ENCODE data around the gene CRHR2.

Gene CRHR2

DNA sequence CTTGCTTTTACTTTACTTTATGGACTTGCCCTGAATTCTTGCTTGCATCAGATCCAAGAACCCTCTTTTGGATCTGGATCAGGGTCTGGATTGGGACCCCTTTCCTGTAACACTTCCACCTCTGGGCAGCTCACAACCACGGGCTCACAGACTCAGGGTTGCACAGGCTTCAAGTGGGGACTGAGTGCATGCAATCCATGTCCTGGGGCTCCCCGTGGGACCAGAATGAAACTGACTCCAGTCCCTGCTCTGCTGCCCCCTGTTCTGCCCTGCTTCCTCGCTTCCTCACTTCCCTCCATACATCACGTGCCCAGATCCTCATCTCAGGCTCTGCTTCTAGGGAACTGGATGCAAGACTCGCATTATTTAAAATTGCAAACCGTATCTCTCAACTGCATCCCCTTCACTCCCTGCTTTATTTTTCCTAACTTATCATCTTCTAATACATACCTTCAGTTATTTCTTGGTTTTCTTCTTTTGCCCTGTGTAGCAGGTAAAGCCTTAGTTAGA, 46.4 kb upstream of the CRHR2 start:
- no peak for DNase-seq (ENCODE audit: extremely low read depth, insufficient read length)
- Histone ChIP-seq H3K4me3 (replicated peaks; ENCODE audit: low read depth, low read length) (no peak overlapping the region), H3K36me3 (ENCODE audit: control insufficient read depth, insufficient read depth, low read length) (no peaks in the 10 kb centered on the region), H3K27me3 (replicated peaks; ENCODE audit: control insufficient read depth, insufficient read depth, low read length) (no peaks in the 10 kb centered on the region; the same call in 1 of the 2 replicates)
- TF ChIP-seq, protein P1, sequence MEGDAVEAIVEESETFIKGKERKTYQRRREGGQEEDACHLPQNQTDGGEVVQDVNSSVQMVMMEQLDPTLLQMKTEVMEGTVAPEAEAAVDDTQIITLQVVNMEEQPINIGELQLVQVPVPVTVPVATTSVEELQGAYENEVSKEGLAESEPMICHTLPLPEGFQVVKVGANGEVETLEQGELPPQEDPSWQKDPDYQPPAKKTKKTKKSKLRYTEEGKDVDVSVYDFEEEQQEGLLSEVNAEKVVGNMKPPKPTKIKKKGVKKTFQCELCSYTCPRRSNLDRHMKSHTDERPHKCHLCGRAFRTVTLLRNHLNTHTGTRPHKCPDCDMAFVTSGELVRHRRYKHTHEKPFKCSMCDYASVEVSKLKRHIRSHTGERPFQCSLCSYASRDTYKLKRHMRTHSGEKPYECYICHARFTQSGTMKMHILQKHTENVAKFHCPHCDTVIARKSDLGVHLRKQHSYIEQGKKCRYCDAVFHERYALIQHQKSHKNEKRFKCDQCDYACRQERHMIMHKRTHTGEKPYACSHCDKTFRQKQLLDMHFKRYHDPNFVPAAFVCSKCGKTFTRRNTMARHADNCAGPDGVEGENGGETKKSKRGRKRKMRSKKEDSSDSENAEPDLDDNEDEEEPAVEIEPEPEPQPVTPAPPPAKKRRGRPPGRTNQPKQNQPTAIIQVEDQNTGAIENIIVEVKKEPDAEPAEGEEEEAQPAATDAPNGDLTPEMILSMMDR (IDR thresholded peaks at IDR 0.05; ENCODE audit: insufficient read depth, low read length, poor library complexity, severe bottlenecking) = no peak

DNA sequence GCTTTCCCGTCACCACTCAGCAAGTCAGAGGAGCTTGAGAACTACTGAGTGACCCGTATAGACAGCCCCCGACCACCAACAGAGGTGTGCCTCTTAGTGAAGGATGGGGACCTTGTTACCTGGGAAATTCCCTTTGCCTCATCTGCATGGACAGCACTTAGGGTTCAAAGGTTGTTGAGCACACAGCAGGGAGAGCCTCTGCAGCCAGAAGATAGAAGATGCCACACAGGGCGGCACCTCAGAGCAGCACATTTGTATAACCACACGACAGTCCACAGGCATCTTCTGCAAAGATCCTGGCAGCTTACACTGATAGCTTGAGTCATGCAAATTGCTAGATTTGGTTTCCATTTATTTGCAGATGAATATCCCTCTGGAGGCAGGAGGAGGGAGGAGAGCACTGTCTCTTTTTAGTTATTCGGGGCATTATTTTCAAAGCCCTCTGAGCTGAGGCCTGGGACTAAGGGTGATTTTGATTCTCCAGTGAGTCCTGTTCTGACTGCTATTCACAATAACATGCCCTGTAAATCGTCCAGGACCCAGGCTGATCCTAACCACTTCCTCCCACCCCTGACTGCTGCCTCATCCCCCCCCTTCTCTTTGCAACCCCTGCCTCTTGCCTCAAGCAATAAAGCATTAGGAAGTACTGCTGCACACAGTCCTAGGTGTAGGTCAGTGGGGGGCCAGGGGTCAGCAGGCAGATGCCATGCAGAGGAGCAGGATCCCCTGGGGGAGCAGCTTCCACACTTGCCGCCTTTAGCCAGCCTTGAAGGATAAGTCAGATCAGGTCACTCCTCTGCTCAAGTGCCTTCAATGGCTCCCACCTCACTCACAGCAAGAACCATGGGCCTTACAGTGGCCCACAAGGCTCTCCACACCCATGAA, 45.0 kb upstream of the CRHR2 start:
- Histone ChIP-seq H3K4me3 (replicated peaks; ENCODE audit: low read depth, low read length) (no peak overlapping the region), H3K36me3 (ENCODE audit: control insufficient read depth, insufficient read depth, low read length) (no peaks in the 10 kb centered on the region), H3K27me3 (replicated peaks; ENCODE audit: control insufficient read depth, insufficient read depth, low read length) (no peaks in the 10 kb centered on the region; the same call in 1 of the 2 replicates)
- DNase-seq (ENCODE audit: extremely low read depth, insufficient read length) = no peak
- TF ChIP-seq, protein P1 (IDR thresholded peaks at IDR 0.05; ENCODE audit: insufficient read depth, low read length, poor library complexity, severe bottlenecking) = no peak

DNA sequence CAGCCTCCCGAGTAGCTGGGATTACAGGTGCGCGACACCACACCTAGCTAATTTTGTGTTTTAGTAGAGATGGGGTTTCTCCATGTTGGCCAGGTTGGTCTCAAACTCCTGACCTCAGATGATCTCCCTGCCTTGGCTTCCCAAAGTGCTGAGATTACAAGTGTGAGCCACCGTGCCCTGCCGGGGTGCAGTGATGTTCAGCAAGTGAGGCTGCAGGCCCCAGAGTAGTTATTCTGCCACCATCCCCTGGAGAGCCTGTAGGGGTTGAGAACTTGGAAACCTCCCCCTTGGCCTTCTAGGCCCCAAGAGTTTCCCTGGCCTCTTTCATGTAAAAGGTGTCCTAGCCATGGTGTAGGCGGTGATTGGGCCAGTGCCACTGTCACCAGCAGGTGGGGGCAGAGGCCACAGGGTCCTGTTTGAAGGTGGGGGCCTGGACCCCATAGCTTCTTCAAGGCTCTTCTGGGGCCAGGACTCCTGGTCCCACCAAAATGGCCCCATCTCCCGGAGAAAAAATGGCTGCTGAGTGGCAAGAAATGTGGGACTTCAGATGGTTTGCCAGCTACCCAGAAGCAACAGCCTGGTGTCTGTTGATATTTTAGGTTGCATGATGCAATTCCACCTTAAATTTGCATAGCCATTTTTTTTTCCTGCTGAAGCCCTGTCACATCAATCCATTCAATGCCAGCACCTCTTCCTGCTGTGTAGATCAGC, 44.2 kb upstream of the CRHR2 start:
- TF ChIP-seq, protein P1 (IDR thresholded peaks at IDR 0.05; ENCODE audit: insufficient read depth, low read length, poor library complexity, severe bottlenecking) = no peak
- no peak for DNase-seq (ENCODE audit: extremely low read depth, insufficient read length)
- Histone ChIP-seq H3K27me3 (replicated peaks; ENCODE audit: control insufficient read depth, insufficient read depth, low read length) (no peaks in the 10 kb centered on the region; the same call in 1 of the 2 replicates), H3K4me3 (replicated peaks; ENCODE audit: low read depth, low read length) (no peak overlapping the region), H3K36me3 (ENCODE audit: control insufficient read depth, insufficient read depth, low read length) (no peaks in the 10 kb centered on the region)

DNA sequence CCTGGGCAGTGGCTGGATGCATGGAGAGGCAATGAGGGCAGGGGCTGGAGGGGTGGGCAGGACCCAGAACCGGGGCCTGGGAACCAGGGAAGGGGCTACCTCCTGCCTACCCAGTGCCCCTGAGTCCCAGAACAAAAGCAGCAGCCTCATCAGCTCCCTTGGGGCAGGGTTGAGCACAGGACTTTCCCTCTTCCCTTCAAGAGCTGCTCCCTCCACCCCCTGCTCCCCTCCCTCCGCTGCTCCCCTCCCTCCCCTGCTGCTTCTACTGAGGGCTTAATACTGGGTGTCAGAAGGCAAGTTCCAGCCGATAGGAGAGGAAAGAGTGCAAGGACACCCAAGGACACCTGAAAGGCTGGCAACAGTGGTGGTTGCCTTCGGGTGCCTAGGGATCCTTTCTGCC, 41.5 kb upstream of the CRHR2 start:
- H3K36me3 ChIP-seq (ENCODE audit: control insufficient read depth, insufficient read depth, low read length) = no peaks in the 10 kb centered on the region
- H3K4me3 ChIP-seq (replicated peaks; ENCODE audit: low read depth, low read length) = no peak overlapping the region
- no peaks in the 10 kb centered on the region for H3K27me3 ChIP-seq (replicated peaks; ENCODE audit: control insufficient read depth, insufficient read depth, low read length)
- TF ChIP-seq, protein P1 (IDR thresholded peaks at IDR 0.05; ENCODE audit: insufficient read depth, low read length, poor library complexity, severe bottlenecking) = no peak
- DNase-seq (ENCODE audit: extremely low read depth, insufficient read length) = no peak

DNA sequence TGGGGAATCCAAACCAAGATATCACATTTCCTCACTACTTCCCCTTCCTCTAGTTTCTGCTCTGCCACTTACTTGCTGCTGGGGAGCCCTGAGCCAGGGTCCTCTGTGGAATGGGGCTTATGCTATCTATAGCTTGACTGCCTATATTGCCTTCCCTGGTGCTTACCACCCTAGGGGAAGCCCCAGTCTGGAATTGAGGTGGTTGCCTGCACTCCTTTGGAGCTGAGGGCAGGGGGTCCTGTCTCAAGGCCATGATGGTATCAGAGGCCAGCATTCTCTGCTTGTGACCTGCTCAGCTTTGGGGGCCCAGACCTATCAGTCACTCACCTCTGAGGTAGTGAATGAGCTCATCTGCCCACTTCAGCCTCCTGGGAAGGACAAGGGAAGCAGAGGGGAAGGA, 40.4 kb upstream of the CRHR2 start:
- no peaks in the 10 kb centered on the region for H3K27me3 ChIP-seq (replicated peaks; ENCODE audit: control insufficient read depth, insufficient read depth, low read length)
- no peak overlapping the region for H3K4me3 ChIP-seq (replicated peaks; ENCODE audit: low read depth, low read length)
- H3K36me3 ChIP-seq (ENCODE audit: control insufficient read depth, insufficient read depth, low read length) = no peaks in the 10 kb centered on the region
- TF ChIP-seq, protein P1 (IDR thresholded peaks at IDR 0.05; ENCODE audit: insufficient read depth, low read length, poor library complexity, severe bottlenecking) = no peak
- no peak for DNase-seq (ENCODE audit: extremely low read depth, insufficient read length)
